Testis (tissue), 2 donors: ENCODE results near the gene ADNP2.

Experiments used
- CTCF ChIP-seq, 3 experiments: fragments of 450-650 bp in 2 of 3; fragments of 200-600 bp in 1 of 3; sonication (generic) in 1 of 3; IDR thresholded peaks; one replicate each; pipeline ENCODE4 v1.5.1; 2016 to 2019; ENCODE audit warnings: antibody characterized with exemption in 3 of 3, mild to moderate bottlenecking in 2 of 3, moderate library complexity in 1 of 3
- POLR2A ChIP-seq: fragments of 450-650 bp; IDR thresholded peaks from one replicate; pipeline ENCODE4 v1.6.1; 2017; ENCODE audit warnings: antibody characterized with exemption, mild to moderate bottlenecking, moderate library complexity

GRCh38 chr18:80127635-80128034, 18.6 kb downstream of the ADNP2 start:
- TF ChIP-seq CTCF (IDR thresholded peaks at IDR 0.05) (no peak), POLR2A (no peak)
